Body of pancreas (tissue), 4 donors: ENCODE data around the gene LMO4. TPM values are rescaled to one million over a fixed set of nuclear protein-coding genes. Genes with fewer than 3 reads are reported as not detected.

Experiments used
- ATAC-seq: fragments of 150-250 bp; one replicate; pipeline ENCODE4 v1.9.1; 2016
- DNase-seq, 4 donors: peaks; one replicate each; pipeline ENCODE4 v3.0.0-alpha.2; 2019
- H3K27ac ChIP-seq, 4 donors: fragments of 200-600 bp; sonication (generic); 1 replicate in 3 of 4; 2 replicates in 1 of 4; pipeline versions ENCODE4 v1.5.1 to v1.6.1; 2016 to 2019; ENCODE audit warnings: mild to moderate bottlenecking in 1 of 4, mixed read lengths in 1 of 4, moderate library complexity in 1 of 4
- H3K27me3 ChIP-seq, 2 donors: fragments of 200-600 bp; sonication (generic); one replicate each; pipeline ENCODE4 v1.6.0; 2016; ENCODE audit warnings: mild to moderate bottlenecking in 1 of 2
- H3K36me3 ChIP-seq, 2 donors: fragments of 200-600 bp; sonication (generic); replicated peaks in 1 of 2; 2 replicates each; pipeline ENCODE4 v1.5.1; 2016; ENCODE audit warnings: low read depth in 2 of 2; ENCODE audit not compliant: insufficient read depth in 1 of 2
- H3K4me1 ChIP-seq: fragments of 200-600 bp; sonication (generic); one replicate; pipeline ENCODE4 v1.6.0; 2016
- H3K4me3 ChIP-seq, 2 donors: fragments of 200-600 bp; sonication (generic); 1 replicate in 1 of 2; 2 replicates in 1 of 2; pipeline ENCODE4 v1.5.1; 2016 to 2019
- H3K9me3 ChIP-seq, 3 donors: fragments of 200-600 bp; sonication (generic); 1 replicate in 2 of 3; 2 replicates in 1 of 3; pipeline ENCODE4 v1.5.1; 2016
- POLR2A ChIP-seq, 3 donors: fragments of 450-650 bp; IDR thresholded peaks; one replicate each; pipeline ENCODE4 v1.6.1; 2016; ENCODE audit warnings: antibody characterized with exemption in 3 of 3, mild to moderate bottlenecking in 2 of 3
- WGBS, 2 donors: methylation state at CpG; one replicate each; pipeline ENCODE4 v1.1.5; 2017; 5-methylcytosine and 5-hydroxymethylcytosine counted together
- intact Hi-C: fragments of 100-400 bp; cut with DNase I; formaldehyde crosslinking; loops from one replicate; pipeline ENCODE4 v1.15.1; 2023
- total RNA-seq, 2 donors: library from RNA; depleted of rRNA; stranded (reverse); fragments of >200 nt; gene quantifications; one replicate each; pipeline ENCODE4 v1.1.0, GENCODE V29; 2016
- TF ChIP-seq, protein P1 (sequence below), 7 experiments: fragments of 450-650 bp in 4 of 7; fragments of 200-600 bp in 3 of 7; sonication (generic) in 3 of 7; IDR thresholded peaks; one replicate each; pipeline ENCODE4 v1.5.1; 2016 to 2019; ENCODE audit warnings: antibody characterized with exemption in 7 of 7

The LMO4 gene
- total RNA-seq, 2 donors from 2014 or later = 14.2 to 23.6 TPM

DNA sequence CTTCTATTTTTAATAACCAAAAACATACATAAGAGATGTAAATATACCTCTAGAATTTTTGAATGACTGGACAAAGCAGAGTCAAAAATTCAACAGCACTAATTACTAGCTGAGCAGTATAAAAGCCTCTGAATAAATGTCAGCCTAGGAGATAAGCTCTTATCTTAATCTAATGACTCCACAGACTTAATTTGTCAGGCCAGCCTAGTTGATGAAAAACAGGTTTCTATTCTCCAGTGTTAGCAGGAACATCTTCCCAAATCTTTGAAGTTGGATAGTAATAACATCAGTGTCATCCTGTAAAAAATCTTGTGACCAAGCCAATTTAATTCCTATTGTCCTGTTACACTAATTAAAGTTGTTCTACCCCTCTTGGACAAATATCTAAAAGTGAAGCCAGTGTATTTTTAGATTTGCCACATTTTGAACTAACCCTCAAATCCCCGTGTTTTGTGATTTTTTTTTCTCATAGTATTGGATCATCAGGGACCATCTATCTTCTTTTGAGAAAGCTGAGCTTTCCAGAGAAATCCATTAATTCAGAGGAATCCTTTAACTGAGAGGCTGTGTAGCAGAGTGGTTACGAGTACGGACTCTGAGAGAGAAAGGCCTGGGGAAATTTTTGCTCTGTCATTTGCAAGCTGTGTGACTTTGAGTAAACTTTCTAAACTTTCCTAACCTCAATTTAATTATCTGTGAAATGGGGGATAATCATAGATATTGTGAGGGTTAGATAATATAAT, 41.2 kb downstream of the LMO4 start:
- Histone ChIP-seq H3K27ac (no peak overlapping the region), H3K9me3 (no peaks in the 10 kb centered on the region), H3K4me3 (no peak overlapping the region), H3K36me3 (no peaks in the 10 kb centered on the region), H3K27me3 (no peaks in the 10 kb centered on the region), H3K4me1 (no peaks in the 10 kb centered on the region)
- 78 to 83% methylated on average over 3 of the region's 3 CpGs for WGBS, 2 donors
- ATAC-seq (no peak), DNase-seq (no peak)
- intact Hi-C loops = no loop called here
- no peak for TF ChIP-seq POLR2A (IDR thresholded peaks at IDR 0.05)
- TF ChIP-seq, protein P1, sequence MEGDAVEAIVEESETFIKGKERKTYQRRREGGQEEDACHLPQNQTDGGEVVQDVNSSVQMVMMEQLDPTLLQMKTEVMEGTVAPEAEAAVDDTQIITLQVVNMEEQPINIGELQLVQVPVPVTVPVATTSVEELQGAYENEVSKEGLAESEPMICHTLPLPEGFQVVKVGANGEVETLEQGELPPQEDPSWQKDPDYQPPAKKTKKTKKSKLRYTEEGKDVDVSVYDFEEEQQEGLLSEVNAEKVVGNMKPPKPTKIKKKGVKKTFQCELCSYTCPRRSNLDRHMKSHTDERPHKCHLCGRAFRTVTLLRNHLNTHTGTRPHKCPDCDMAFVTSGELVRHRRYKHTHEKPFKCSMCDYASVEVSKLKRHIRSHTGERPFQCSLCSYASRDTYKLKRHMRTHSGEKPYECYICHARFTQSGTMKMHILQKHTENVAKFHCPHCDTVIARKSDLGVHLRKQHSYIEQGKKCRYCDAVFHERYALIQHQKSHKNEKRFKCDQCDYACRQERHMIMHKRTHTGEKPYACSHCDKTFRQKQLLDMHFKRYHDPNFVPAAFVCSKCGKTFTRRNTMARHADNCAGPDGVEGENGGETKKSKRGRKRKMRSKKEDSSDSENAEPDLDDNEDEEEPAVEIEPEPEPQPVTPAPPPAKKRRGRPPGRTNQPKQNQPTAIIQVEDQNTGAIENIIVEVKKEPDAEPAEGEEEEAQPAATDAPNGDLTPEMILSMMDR (IDR thresholded peaks at IDR 0.05) = no peak

DNA sequence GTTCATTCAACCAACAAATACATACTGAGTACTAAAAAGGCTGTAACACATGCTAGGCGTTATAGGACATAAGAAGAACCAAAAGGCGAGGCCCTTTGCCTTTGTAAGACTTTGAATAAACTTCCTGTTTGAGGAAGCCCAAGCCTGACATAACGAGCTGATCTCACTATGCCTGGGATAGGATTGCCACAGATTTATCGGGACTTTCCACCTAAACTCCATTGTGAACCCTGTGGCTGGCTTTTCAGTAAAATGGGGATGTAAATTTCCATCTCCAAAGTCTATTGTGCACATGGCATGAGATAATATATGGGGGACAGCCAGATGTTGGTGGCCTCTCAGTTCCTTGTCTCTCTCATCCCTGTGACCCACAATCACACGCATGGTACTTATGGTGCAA, 41.9 kb downstream of the LMO4 start:
- no peak for TF ChIP-seq POLR2A (IDR thresholded peaks at IDR 0.05)
- TF ChIP-seq, protein P1 (IDR thresholded peaks at IDR 0.05) = no peak
- no peaks in the 10 kb centered on the region for H3K36me3 ChIP-seq
- 74 to 77% methylated on average over 5 of the region's 5 CpGs for WGBS, 2 donors
- no peaks in the 10 kb centered on the region for H3K27me3 ChIP-seq
- no peaks in the 10 kb centered on the region for H3K4me1 ChIP-seq
- intact Hi-C loops = no loop called here
- DNase-seq (no peak), ATAC-seq (no peak)
- H3K4me3 ChIP-seq = no peak overlapping the region
- no peaks in the 10 kb centered on the region for H3K9me3 ChIP-seq
- H3K27ac ChIP-seq = no peak overlapping the region

DNA sequence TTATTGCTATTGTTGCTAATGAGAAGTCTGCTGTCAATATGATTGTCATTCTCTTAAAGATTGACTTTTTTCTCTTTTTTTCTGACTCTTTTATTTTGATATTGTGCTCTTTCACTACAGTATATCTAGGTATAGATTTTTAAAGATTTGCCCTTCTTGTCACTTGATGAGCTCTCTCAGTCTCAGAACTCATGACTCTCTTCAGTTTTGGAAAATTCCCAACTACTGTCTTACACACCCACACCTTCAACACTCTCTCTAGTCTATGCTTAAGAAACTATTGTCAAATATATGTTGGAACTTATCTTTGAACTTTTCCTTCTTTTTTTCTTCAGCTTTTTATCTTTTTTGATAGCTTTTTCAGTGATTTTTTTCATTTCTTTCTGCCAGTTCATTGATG, 50.6 kb downstream of the LMO4 start:
- no peaks in the 10 kb centered on the region for H3K27me3 ChIP-seq
- no peaks in the 10 kb centered on the region for H3K36me3 ChIP-seq
- DNase-seq = no peak
- TF ChIP-seq POLR2A (IDR thresholded peaks at IDR 0.05) = no peak
- TF ChIP-seq, protein P1 (IDR thresholded peaks at IDR 0.05) = no peak
- no peak overlapping the region for H3K4me3 ChIP-seq
- no peak for ATAC-seq
- no peaks in the 10 kb centered on the region for H3K9me3 ChIP-seq
- intact Hi-C loops = no loop called here
- H3K27ac ChIP-seq = no peak overlapping the region
- H3K4me1 ChIP-seq = no peaks in the 10 kb centered on the region

DNA sequence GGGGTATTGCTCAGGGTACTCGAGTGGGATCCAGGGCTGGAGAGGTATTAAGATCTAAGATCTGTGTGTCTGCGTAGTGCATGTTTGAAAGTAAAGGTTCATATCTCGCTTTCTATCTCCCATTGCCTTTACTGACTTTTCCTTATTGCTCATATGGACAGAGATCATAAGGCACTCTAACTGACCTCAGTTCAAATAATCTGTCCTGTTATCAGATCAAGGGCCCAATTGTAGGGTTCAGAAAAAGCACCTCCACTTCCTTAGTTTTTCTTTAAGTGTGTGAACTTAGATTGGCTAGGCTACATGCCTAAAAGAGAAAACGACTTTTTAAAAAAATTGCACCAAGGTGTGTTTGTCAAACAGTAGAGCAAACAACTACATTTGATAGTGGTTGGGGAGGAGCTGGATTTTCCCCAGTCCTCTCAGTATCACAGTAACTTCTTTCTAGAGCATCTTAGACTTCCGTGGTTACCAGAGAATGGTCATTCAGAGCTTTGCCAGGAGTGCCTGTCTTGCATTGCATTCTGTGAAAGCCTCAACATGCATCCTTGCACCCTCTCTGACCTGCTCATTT, 57.6 kb downstream of the LMO4 start:
- intact Hi-C loops = no loop called here
- DNase-seq = no peak
- Histone ChIP-seq H3K4me3 (no peak overlapping the region), H3K4me1 (no peaks in the 10 kb centered on the region), H3K27me3 (no peaks in the 10 kb centered on the region), H3K9me3 (no peaks in the 10 kb centered on the region), H3K27ac (no peak overlapping the region), H3K36me3 (no peaks in the 10 kb centered on the region)
- no peak for TF ChIP-seq POLR2A (IDR thresholded peaks at IDR 0.05)
- TF ChIP-seq, protein P1 (IDR thresholded peaks at IDR 0.05) = no peak
- WGBS, 2 donors = 50 to 56% methylated on average over 5 of the region's 5 CpGs
- no peak for ATAC-seq

DNA sequence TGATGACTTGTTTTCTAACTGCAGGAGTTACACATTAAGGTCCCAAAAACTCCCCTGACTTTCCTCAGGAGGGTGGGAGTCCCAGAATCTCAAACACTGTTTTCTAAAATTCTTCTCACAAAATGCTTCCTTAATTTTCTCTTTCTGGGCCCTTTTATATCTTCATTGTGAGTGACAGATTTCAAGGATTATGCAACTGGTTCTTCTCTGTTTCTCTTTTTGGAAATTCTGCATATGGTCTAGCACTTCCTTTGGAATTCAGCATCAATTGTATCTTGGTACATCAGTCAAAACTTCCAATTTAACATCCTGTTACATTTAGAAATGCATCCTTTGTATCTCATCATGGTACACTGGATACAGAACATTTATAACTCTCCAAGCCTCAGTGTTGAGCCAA, 59.7 kb downstream of the LMO4 start:
- no peaks in the 10 kb centered on the region for H3K27me3 ChIP-seq
- H3K9me3 ChIP-seq = no peaks in the 10 kb centered on the region
- H3K4me1 ChIP-seq = no peaks in the 10 kb centered on the region
- no peak overlapping the region for H3K4me3 ChIP-seq
- ATAC-seq (no peak), DNase-seq (no peak)
- intact Hi-C loops = no loop called here
- TF ChIP-seq, protein P1 (IDR thresholded peaks at IDR 0.05) = no peak
- no peak for TF ChIP-seq POLR2A (IDR thresholded peaks at IDR 0.05)
- H3K36me3 ChIP-seq = no peaks in the 10 kb centered on the region
- H3K27ac ChIP-seq = no peak overlapping the region
